ENCODE data around the gene ZBTB20. TPM values are rescaled to one million over a fixed set of nuclear protein-coding genes. Genes with fewer than 3 reads are reported as not detected.

Gene ZBTB20
- total RNA-seq, 6 experiments from 2014 or later = 8.0 to 14.1 (median 10.4) TPM

DNA sequence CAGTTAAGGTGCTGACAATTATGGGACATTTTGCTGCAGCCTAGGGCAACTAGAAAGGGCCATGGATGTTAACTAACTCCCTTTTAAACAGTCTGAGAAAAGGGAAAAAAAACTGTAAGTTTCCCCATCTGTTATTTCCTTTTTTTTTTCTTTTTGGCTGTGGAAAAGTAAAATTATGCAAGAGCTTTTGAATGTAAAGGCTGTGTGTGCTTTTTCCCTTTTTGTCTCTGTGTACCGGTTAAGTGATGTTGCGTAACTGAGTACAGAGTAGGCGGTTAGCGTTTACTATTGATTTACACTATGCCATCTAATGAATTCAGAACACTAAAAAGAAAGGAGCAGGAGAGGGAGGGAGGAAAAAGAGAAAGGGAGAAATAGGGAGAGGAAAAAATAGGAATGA, 449.7 kb downstream of the ZBTB20 start:
- DNase-seq = no peak

DNA sequence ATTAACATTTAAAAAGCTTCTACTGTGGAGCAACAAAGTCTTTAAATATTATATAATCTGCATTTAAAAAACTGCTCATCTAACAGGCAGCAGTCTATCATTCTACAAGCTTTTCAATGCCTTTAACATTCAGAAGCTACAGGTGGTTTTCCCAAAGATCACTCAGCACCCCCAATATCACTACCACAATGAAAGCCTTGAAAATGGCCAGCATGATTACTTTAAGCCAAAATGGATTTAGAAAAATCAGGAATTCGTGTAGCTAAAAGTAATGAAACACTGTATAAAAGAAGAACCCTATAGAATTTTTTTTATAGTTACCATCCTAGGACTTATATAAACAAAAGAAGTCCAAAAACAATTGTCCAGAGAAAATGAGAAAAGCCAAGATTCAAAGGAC, 452.8 kb downstream of the ZBTB20 start:
- Mint-ChIP-seq H3K27ac (no peak overlapping the region), H3K4me1 (ENCODE audit: low read depth) (no peaks in the 10 kb centered on the region), H3K4me3 (no peak overlapping the region), H3K27me3 (ENCODE audit: insufficient read depth) (no peaks in the 10 kb centered on the region; the same call in 1 of the 2 replicates), H3K9me3 (no peaks in the 10 kb centered on the region), H3K36me3 (ENCODE audit: low read depth) (no peaks in the 10 kb centered on the region)
- TF ChIP-seq, protein P1, sequence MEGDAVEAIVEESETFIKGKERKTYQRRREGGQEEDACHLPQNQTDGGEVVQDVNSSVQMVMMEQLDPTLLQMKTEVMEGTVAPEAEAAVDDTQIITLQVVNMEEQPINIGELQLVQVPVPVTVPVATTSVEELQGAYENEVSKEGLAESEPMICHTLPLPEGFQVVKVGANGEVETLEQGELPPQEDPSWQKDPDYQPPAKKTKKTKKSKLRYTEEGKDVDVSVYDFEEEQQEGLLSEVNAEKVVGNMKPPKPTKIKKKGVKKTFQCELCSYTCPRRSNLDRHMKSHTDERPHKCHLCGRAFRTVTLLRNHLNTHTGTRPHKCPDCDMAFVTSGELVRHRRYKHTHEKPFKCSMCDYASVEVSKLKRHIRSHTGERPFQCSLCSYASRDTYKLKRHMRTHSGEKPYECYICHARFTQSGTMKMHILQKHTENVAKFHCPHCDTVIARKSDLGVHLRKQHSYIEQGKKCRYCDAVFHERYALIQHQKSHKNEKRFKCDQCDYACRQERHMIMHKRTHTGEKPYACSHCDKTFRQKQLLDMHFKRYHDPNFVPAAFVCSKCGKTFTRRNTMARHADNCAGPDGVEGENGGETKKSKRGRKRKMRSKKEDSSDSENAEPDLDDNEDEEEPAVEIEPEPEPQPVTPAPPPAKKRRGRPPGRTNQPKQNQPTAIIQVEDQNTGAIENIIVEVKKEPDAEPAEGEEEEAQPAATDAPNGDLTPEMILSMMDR (IDR thresholded peaks at IDR 0.05) = no peak
- DNase-seq = no peak

More for the DNA sequence above, 449.7 kb downstream of the ZBTB20 start:
- Mint-ChIP-seq H3K4me3 (no peak overlapping the region), H3K27me3 (ENCODE audit: insufficient read depth) (no peaks in the 10 kb centered on the region; the same call in 1 of the 2 replicates), H3K36me3 (ENCODE audit: low read depth) (no peaks in the 10 kb centered on the region), H3K27ac (no peak overlapping the region), H3K9me3 (no peaks in the 10 kb centered on the region), H3K4me1 (ENCODE audit: low read depth) (no peaks in the 10 kb centered on the region)
- TF ChIP-seq, protein P1 (IDR thresholded peaks at IDR 0.05) = no peak

DNA sequence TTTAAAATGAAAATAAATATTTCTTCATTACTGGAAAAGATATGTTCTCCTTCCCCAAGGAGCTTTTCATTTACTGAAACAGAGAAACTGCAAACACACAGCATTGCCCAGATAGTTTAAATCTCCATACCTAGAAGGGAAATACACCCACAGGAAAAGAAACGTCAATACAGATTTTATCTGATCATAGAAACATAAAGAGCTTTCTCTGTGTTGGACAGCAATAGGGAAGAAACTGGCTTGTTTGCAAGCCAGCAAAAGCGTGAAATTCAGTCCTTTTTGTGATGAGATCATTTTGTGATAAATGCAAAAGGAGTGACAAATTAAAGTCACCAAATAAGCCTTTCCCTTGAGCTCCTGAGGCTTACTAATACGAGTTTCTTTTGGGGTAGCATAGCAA, 455.2 kb downstream of the ZBTB20 start:
- no peak for DNase-seq
- H3K4me1 Mint-ChIP-seq (ENCODE audit: low read depth) = peaks cover 3% of the 10 kb centered on the region
- H3K27ac Mint-ChIP-seq = no peak overlapping the region
- TF ChIP-seq, protein P1 (IDR thresholded peaks at IDR 0.05) = no peak
- no peaks in the 10 kb centered on the region for H3K9me3 Mint-ChIP-seq
- no peaks in the 10 kb centered on the region; the same call in 1 of the 2 replicates for H3K27me3 Mint-ChIP-seq (ENCODE audit: insufficient read depth)
- H3K36me3 Mint-ChIP-seq (ENCODE audit: low read depth) = no peaks in the 10 kb centered on the region
- no peak overlapping the region for H3K4me3 Mint-ChIP-seq

DNA sequence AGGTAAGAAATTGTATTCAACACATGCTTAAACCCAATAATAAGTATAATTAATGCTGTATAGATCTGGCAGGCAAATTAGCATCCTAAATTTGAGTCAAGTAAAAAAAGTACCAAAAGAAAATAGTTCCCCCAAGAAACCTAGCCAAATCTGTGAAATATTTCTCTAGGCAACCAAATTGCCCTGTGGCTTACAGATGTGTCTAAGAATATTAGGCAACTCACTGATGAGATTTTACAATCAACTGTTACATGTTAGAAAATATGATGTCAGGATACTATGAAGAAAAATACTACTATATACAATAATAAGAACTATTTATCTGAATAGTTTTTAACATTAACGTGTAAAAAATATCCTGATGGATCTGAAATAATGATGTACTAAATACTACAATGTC, 456.2 kb downstream of the ZBTB20 start:
- Mint-ChIP-seq H3K4me3 (no peak overlapping the region), H3K27me3 (ENCODE audit: insufficient read depth) (no peaks in the 10 kb centered on the region; the same call in 1 of the 2 replicates), H3K9me3 (no peaks in the 10 kb centered on the region), H3K36me3 (ENCODE audit: low read depth) (no peaks in the 10 kb centered on the region), H3K27ac (no peak overlapping the region), H3K4me1 (ENCODE audit: low read depth) (peaks cover 12% of the 10 kb centered on the region)
- no peak for DNase-seq
- TF ChIP-seq, protein P1 (IDR thresholded peaks at IDR 0.05) = no peak

DNA sequence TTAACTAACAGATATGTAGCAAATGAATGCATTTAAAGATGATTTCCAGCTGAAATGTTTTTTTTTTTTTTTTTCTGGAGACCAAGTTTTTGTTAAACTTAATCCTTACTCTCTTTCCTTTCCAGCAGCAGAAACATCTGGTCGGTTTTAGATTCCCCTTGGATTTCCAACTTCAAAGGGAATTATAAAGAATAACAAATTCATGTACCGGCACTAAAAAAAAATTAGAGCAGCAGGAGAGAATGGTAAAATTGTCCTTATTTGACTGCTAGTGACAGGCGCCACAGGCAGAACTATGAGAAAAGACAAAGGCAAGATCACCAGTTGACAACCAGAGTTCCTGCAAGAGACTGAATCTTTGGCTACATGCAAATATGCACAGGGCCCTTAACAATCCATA, 459.9 kb downstream of the ZBTB20 start:
- Mint-ChIP-seq H3K27me3 (ENCODE audit: insufficient read depth) (no peaks in the 10 kb centered on the region), H3K4me3 (no peak overlapping the region), H3K4me1 (ENCODE audit: low read depth) (peaks cover 18% of the 10 kb centered on the region), H3K9me3 (no peaks in the 10 kb centered on the region), H3K27ac (no peak overlapping the region), H3K36me3 (ENCODE audit: low read depth) (no peaks in the 10 kb centered on the region)
- DNase-seq = no peak
- TF ChIP-seq, protein P1 (IDR thresholded peaks at IDR 0.05) = no peak

DNA sequence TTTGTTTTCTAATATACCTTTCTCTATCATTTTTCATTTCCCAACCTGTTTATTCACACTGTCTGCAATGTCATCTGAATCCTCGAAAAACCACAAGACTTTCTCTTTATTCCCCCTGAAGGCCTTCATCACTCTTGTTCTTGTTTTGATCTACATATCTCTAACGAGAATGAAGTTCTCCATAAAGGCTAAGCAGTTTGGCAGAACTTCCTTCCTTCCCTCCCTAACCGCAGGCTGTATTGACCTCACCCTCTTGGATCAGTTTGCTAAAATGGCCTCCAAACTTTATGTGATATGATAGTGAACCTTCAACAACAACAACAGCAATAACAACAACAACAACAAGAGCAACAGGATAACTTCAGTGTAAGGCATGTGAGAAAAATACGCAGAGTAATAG, 460.5 kb downstream of the ZBTB20 start:
- Mint-ChIP-seq H3K27ac (peak overlapping the region; percentile 36; the same call in 1 of the 2 replicates), H3K27me3 (ENCODE audit: insufficient read depth) (no peaks in the 10 kb centered on the region), H3K4me3 (peak overlapping the region; percentile 12; the same call in 1 of the 2 replicates), H3K36me3 (ENCODE audit: low read depth) (no peaks in the 10 kb centered on the region), H3K4me1 (ENCODE audit: low read depth) (peaks cover 18% of the 10 kb centered on the region), H3K9me3 (no peaks in the 10 kb centered on the region)
- DNase-seq = no peak
- TF ChIP-seq, protein P1 (IDR thresholded peaks at IDR 0.05) = no peak

Measured in HFFc6 (cell line).